ENCODE measurements around the gene KNOP1. TPM values are rescaled to one million over a fixed set of nuclear protein-coding genes. Genes with fewer than 3 reads are reported as not detected.

The KNOP1 gene
- total RNA-seq, 1 donor from 2014 or later: 14.3 TPM

GRCh38 chr16:19708296-19709205 is 9.5 kb downstream of the KNOP1 start:
- DNase-seq (ENCODE audit: low spot score): no peak

DNA sequence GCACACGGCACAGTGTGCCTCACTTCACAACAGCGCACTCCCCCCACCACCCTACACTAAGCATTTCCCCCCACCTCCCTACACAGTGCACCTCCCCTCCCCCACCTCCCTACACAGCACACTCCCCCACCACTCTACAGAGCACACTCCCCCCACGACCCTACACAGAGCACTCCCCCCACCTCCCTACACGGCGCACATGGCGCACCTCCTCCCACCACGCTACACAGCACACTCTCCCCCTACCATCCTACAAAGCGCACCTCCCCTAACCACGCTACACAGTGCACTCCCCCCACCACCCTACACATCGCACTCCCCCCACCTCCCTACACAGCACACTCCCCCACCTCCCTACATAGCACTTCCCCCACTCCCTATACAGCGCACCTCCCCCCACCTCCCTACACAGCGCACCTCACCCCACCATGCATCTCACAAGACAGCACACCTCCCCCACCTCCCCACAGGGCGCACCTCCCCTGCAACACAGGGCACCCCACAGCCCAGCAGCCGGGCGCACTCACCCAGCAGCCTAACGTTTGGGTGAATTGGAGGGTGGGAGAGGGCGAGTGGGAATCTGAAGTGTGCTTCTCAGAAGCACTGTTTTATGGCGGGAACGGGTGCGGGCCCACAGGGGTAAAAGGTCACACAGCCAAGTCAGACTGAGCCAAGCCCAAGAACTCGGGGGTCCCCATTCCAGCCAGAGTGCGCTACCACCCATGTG is 10.3 kb downstream of the KNOP1 start:
- DNase-seq (ENCODE audit: low spot score): no peak

DNA sequence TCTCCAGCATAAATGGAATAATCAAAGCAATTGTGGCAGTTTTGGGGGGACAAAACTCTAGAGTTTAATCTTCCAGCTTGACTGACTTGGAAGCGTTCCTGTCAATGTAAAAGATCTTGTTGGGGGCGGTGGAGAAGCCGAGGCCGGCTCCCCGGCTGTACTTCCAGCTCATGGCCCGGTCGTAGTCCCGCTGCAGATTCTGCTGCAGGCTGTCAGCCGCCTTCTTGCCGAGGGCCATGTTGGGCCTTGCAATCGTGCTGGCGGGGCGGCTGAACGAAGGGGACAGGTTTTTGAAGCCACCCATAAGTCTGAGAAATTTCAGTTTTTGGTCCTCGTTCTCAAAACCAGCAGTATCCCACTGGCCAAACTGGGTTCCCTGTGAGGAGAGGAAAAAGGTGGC is 11.2 kb downstream of the KNOP1 start:
- DNase-seq (ENCODE audit: low spot score): no peak

- no peak for DNase-seq (ENCODE audit: low spot score)
Observed at GRCh38 chr16:19705843-19706242, 12.2 kb downstream of the KNOP1 start.

DNA sequence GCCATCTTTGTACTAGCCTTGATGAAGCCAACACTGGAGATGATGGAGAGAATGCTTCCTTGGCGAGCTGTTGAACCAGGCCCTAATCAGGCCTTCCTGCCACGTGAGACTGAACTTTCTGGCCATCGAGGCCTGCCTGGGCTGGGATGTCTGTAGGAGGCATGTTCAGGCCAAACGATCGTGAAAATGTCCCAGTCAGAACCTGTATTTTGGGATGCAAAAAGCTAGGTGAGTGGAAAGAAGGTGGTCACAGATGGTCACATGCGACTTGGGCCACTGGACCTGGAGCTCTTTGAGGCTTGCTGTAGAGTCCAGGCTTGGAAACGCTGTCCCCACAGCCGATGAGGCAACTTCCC is 12.9 kb downstream of the KNOP1 start:
- no peak for DNase-seq (ENCODE audit: low spot score)

- DNase-seq (ENCODE audit: low spot score): no peak
Observed at GRCh38 chr16:19704321-19705145, 13.5 kb downstream of the KNOP1 start.

- no peak for DNase-seq (ENCODE audit: low spot score)
Observed at GRCh38 chr16:19703172-19703889, 14.7 kb downstream of the KNOP1 start.

DNA sequence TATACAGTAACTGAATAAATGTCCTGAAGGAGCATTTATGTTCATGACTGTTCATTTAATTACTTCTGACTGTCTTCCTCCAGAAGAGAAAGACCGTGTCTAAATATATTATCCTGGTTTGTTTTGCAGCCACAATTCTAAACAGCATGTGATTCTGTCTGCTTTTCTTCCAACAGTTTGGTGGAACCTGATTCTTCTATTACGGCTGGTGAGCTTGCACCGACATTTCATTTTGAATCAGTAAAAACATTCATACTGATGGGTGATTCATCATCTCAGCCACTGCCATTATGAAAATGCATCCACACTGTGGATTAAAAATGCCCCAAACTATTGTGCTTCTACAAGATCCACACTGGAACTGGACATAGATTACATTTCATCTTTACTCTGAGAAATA is 16.9 kb downstream of the KNOP1 start:
- no peak for DNase-seq (ENCODE audit: low spot score)

DNA sequence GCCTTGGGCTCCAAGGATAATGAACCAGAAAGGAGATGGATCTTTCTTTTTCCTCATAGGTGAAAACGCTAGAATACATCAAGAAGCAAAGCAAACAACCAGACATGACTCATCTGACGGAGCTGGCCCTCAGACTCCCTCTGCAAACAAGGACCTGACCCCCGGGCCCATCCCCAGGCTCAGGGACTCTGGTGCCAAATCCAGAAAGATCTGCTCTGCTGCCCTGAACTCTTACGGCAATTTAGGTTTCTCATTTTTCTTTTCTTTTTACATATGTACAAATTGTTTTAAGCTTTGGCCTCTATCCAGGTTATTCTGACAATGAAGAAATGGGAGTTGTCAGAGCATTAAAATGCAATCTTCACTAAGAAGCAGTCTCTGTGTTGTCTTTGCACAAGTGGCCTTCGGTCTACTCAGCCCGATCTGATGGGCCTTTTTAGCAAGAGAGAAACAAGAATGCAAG is 17.7 kb downstream of the KNOP1 start:
- no peak for DNase-seq (ENCODE audit: low spot score)

- no peak for DNase-seq (ENCODE audit: low spot score)
Observed at GRCh38 chr16:19699472-19699871, 18.6 kb downstream of the KNOP1 start.

GRCh38 chr16:19698480-19699465 is 19.3 kb downstream of the KNOP1 start:
- DNase-seq (ENCODE audit: low spot score): no peak

- DNase-seq (ENCODE audit: low spot score): no peak
Observed at GRCh38 chr16:19697756-19698318, 20.2 kb downstream of the KNOP1 start.

DNA sequence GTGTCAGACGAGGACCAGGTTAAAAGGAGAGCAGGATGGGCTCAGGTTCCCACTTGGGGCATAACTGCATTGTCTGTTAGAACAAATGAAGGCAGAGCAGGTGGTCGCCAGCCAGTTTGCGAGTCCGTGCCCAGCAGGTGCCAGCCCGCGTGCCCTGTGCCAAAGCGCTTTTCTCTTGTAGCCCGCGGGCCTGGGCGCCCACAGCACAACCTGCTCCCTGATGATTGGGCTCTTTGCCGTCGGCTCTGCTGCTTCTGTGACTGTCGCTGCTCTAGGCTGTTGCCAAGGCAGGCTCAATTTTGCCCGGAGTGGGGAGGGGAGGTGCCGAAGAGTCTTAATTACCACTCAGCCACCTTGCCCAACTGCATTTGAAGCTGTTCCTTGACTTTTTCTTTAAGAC is 21.1 kb downstream of the KNOP1 start:
- no peak for DNase-seq (ENCODE audit: low spot score)

DNA sequence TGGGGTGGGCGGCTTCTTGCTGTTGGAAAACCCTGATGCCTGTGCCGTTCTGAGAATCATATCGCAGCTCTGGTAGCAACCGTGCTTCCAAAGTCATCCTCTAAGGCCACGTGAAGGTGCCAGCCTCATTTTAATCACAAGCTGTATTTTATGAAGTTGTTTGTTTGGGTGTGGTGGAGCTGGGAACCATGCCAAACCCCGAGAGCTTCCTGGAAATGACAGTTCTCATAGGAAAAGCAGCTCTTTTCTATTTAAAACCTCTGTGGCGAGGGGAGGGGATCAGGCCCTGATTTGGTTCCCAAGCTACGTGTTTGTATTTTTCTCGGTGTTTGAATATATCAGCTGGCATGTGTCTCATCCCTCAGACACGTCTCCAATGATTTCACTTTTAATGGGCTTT is 21.7 kb downstream of the KNOP1 start:
- no peak for DNase-seq (ENCODE audit: low spot score)

GRCh38 chr16:19694989-19695388 is 23.0 kb downstream of the KNOP1 start:
- DNase-seq (ENCODE audit: low spot score): no peak

DNA sequence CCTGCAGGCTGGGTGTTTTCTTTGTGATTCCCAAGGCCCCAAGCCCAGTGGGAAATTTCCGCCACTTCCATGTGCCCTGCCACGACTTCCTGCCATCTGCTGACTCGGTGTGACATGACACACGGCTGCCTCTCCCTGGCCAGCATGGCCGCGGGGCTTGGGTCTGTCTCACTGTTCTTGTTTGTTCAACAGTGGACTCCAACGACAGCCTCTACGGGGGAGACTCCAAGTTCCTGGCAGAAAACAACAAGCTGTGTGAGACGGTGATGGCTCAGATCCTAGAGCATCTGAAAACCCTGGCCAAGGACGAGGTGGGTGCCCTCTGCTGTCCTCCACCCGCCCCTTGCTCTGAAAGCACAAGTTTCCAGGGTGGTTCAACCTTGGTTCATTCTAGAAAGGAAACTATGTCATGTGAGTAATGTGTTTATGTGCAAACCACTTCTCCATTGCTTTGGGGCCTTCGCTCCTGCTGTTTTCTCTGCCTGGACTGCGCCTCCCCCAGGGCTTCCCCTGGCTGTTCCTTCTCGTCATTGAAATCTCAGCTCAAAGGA is 26.8 kb downstream of the KNOP1 start:
- no peak for DNase-seq (ENCODE audit: low spot score)

- DNase-seq (ENCODE audit: low spot score): no peak
Observed at GRCh38 chr16:19690196-19690595, 27.8 kb downstream of the KNOP1 start.

DNA sequence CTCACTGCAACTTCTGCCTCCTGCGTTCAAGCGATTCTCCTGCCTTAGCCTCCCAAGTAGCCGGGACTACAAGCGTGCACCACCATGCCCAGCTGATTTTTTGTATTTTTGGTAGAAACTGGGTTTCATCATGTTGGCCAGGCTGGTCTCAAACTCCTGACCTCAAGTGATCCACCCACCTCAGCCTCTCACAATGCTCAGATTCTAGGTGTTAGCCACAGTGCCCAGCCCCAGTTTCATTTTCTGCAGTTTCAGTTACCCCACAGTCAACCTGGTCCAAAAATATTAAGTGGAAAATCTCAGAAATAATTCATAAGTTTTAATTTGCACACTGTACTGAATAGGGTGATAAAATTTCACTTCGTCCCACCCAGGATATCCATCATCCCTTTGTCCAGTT is 28.7 kb downstream of the KNOP1 start:
- DNase-seq (ENCODE audit: low spot score): no peak

DNA sequence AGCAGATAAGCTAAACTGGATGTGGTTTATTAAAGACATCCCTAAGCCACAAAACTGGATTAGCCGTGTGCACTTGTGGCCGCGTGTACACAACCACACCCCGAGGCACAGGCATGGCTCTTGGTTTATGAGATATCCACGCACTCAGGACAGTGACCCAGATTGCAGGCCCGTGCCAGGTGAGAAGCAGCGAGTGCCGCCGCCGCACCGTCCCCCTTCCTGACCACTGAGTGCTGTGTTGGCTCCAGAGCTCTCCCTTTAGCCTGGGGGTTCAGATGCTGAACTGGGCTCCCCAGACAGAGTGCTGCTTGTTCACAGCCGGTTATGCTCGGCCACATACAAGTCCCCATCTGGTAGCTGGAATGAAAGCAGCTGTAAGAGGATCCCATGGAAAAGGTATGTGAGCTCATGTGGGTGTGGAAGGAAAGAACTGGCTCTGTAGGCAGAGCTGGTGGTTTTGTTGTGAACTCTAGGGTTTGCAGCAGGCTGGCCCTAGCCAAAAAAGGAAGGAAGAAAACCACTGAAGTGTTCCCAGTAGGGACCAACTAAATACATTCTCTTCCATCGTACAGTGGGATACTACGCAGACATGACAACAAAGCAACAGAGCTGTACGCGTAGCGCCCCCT is 29.5 kb downstream of the KNOP1 start:
- DNase-seq (ENCODE audit: low spot score): no peak
